HepG2 (cell line): ENCODE measurements around the gene NUCB1. TPM values are rescaled to one million over a fixed set of nuclear protein-coding genes. Genes with fewer than 3 reads are reported as not detected.

Source experiments
- ATF7 ChIP-seq, 2 experiments: fragments of 450-650 bp in 1 of 2; sonication (generic) in 1 of 2; formaldehyde crosslinking in 1 of 2; IDR thresholded peaks; 2 replicates each; pipeline versions ENCODE4 v1.4.0 to v1.6.1; 2016 to 2020; ENCODE audit warnings: antibody characterized with exemption in 1 of 2, mild to moderate bottlenecking in 1 of 2, missing genetic modification reagents in 1 of 2
- ATRX ChIP-seq: sonication (generic); formaldehyde crosslinking; IDR thresholded peaks from 2 replicates; pipeline ENCODE4 v1.4.0; 2020; ENCODE audit warnings: missing genetic modification reagents, borderline replicate concordance
- CAMTA2 ChIP-seq: sonication (generic); formaldehyde crosslinking; IDR thresholded peaks from 2 replicates; pipeline ENCODE4 v1.4.0; 2020; ENCODE audit warnings: mild to moderate bottlenecking, missing genetic modification reagents, borderline replicate concordance
- CBX2 ChIP-seq, 2 experiments: fragments of 200-600 bp in 1 of 2; sonication (generic); formaldehyde crosslinking in 1 of 2; IDR thresholded peaks; 2 replicates each; pipeline versions ENCODE4 v1.7.0 to v1.8.1; 2018 to 2022; ENCODE audit warnings: low read depth in 2 of 2, low read length in 1 of 2, mild to moderate bottlenecking in 1 of 2, missing genetic modification reagents in 1 of 2
- MLLT10 ChIP-seq: sonication (generic); formaldehyde crosslinking; IDR thresholded peaks from 2 replicates; pipeline ENCODE4 v1.4.0; 2020; ENCODE audit warnings: missing genetic modification reagents
- NR2F1 ChIP-seq, 2 experiments: fragments of 450-650 bp in 1 of 2; formaldehyde crosslinking in 1 of 2; IDR thresholded peaks; 2 replicates each; pipeline versions ENCODE4 v1.5.0 to v1.6.1; 2016 to 2020; ENCODE audit warnings: mild to moderate bottlenecking in 1 of 2, missing compliant biosample characterization in 1 of 2, missing genetic modification reagents in 1 of 2, moderate library complexity in 1 of 2
- POLR2A ChIP-seq, 2 experiments: IDR thresholded peaks; 2 replicates each; pipeline ENCODE4 v1.6.1; 2011; ENCODE audit warnings: low read depth in 2 of 2, low read length in 2 of 2, mild to moderate bottlenecking in 1 of 2, moderate library complexity in 1 of 2; ENCODE audit not compliant: insufficient read depth in 1 of 2
- PTBP1 ChIP-seq: fragments of 200-400 bp; formaldehyde crosslinking; IDR thresholded peaks from 2 replicates; pipeline ENCODE4 v1.6.1; 2018; ENCODE audit warnings: low read length, low read depth; ENCODE audit not compliant: poor library complexity, severe bottlenecking
- RELA ChIP-seq: sonication (generic); formaldehyde crosslinking; IDR thresholded peaks from 2 replicates; pipeline ENCODE4 v1.4.0; 2020; ENCODE audit warnings: missing genetic modification reagents
- RNF2 ChIP-seq: fragments of 450-650 bp; conservative IDR thresholded peaks from 2 replicates; pipeline ENCODE4 v1.6.1; 2016; ENCODE audit warnings: low read depth
- SALL1 ChIP-seq: sonication (generic); formaldehyde crosslinking; IDR thresholded peaks from 2 replicates; pipeline ENCODE4 v1.8.0; 2022; ENCODE audit warnings: mild to moderate bottlenecking, missing genetic modification reagents
- SMARCE1 ChIP-seq: fragments of 450-650 bp; IDR thresholded peaks from 2 replicates; pipeline ENCODE4 v1.6.1; 2017; ENCODE audit warnings: borderline replicate concordance
- TOPORS ChIP-seq: sonication (generic); formaldehyde crosslinking; IDR thresholded peaks from 2 replicates; pipeline ENCODE4 v1.8.0; 2023; ENCODE audit warnings: mild to moderate bottlenecking, missing genetic modification reagents
- YEATS4 ChIP-seq: sonication (generic); formaldehyde crosslinking; IDR thresholded peaks from 2 replicates; pipeline ENCODE4 v1.4.0; 2020; ENCODE audit warnings: missing genetic modification reagents, borderline replicate concordance
- ZMAT3 ChIP-seq: sonication (generic); formaldehyde crosslinking; conservative IDR thresholded peaks from 2 replicates; pipeline ENCODE4 v1.7.0; 2021; ENCODE audit warnings: missing genetic modification reagents
- ZNF264 ChIP-seq: sonication (generic); formaldehyde crosslinking; IDR thresholded peaks from 2 replicates; pipeline ENCODE4 v1.4.0; 2020; ENCODE audit warnings: missing genetic modification reagents
- ZNF343 ChIP-seq: sonication (generic); formaldehyde crosslinking; IDR thresholded peaks from 2 replicates; pipeline ENCODE4 v1.4.0; 2020; ENCODE audit warnings: mild to moderate bottlenecking, missing genetic modification reagents
- ZNF547 ChIP-seq: sonication (generic); formaldehyde crosslinking; IDR thresholded peaks from 2 replicates; pipeline ENCODE4 v1.5.1; 2020; ENCODE audit warnings: mild to moderate bottlenecking, missing genetic modification reagents
- ZNF616 ChIP-seq: sonication (generic); formaldehyde crosslinking; IDR thresholded peaks from 2 replicates; pipeline ENCODE4 v1.5.0; 2020; ENCODE audit warnings: low read depth, mild to moderate bottlenecking, missing genetic modification reagents
- ZNF749 ChIP-seq: sonication (generic); formaldehyde crosslinking; IDR thresholded peaks from 2 replicates; pipeline ENCODE4 v1.8.0; 2022; ENCODE audit warnings: mild to moderate bottlenecking, missing genetic modification reagents, moderate library complexity, borderline replicate concordance
- polyA plus RNA-seq, 8 experiments: library from polyadenylated mRNA; depleted of rRNA in 3 of 8; stranded (reverse) in 7 of 8; unstranded in 1 of 8; fragments of >200 nt; fragmentation: Illumina TruSeq in 4 of 8; extraction: Trizol in 4 of 8; gene quantifications; 2 replicates each; pipeline versions ENCODE4 v1.2.1 to v1.2.3, GENCODE V29; 2011 to 2016; ENCODE audit warnings: low read depth in 4 of 8, missing spikeins in 1 of 8, mixed read lengths in 1 of 8; ENCODE audit not compliant: insufficient read depth in 1 of 8
- total RNA-seq, 5 experiments: library from RNA; depleted of rRNA; stranded (reverse); fragments of >200 nt; fragmentation: Illumina TruSeq; extraction: Trizol; gene quantifications; 2 replicates each; pipeline ENCODE4 v1.2.3, GENCODE V29; 2016; ENCODE audit warnings: low read depth in 1 of 5
- TF ChIP-seq, protein P1 (sequence below): sonication (generic); formaldehyde crosslinking; IDR thresholded peaks from 2 replicates; pipeline ENCODE4 v1.4.0; 2020; ENCODE audit warnings: missing genetic modification reagents
- TF ChIP-seq, protein P2 (sequence below): sonication (generic); formaldehyde crosslinking; IDR thresholded peaks from 2 replicates; pipeline ENCODE4 v1.4.0; 2020; ENCODE audit warnings: missing genetic modification reagents
- TF ChIP-seq, protein P3 (sequence below): sonication (generic); formaldehyde crosslinking; IDR thresholded peaks from 2 replicates; pipeline ENCODE4 v1.5.0; 2020; ENCODE audit warnings: missing genetic modification reagents
- TF ChIP-seq, protein P4 (sequence below): sonication (generic); formaldehyde crosslinking; IDR thresholded peaks from 2 replicates; pipeline ENCODE4 v1.5.0; 2020; ENCODE audit warnings: mild to moderate bottlenecking, missing genetic modification reagents
- TF ChIP-seq, protein P5 (sequence below): IDR thresholded peaks from 2 replicates; pipeline ENCODE4 v1.6.1; 2016; ENCODE audit warnings: control low read depth

NUCB1 gene
- total and polyA plus RNA-seq, 2 of the 13 experiments (the other 11 are each of a cell fraction or from before 2014, with no cell fraction given): 82.3 to 106 TPM

DNA sequence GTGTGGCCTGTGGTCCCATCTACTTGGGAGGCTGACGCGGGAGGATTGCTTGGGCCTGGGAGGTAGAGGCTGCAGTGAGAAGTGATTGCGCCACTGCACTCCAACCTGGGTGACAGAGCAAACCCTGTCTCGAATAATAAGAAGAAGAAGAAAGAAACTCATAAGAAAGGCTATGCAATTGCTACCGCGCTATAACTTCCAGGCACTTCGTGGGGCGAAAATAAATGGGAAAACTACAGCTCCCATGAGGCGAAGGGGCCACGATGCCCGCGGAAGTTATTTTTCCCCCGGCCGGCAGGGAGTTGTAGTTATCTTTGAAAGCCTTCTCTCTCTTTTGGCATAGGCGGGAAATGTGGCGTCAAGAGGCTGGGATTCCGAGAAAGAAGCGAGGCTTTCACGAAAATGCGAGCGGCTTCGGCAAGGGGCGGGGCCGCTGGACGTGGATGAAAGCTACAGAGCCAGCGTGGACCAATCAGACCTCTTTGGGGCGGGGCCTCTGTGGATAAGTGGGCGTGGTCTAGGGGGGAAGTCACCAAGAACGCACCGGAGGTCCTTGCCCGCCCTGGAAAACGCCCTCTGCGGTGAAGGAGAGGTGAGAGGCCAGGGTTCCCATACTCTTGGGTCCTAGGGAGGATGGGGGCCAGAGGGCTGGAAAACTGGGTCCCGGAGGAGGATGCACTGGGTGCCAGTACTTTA is at the start of gene NUCB1 (continued):
- TF ChIP-seq ZNF343 (CRISPR knock-in tag) (0 out of 2 replicates have a peak, but pooled peaks have one; percentile 54), ZNF264 (CRISPR knock-in tag) (0 out of 2 replicates have a peak, but pooled peaks have one; percentile 63), YEATS4 (peak; percentile 57; the same call in 1 of the 2 replicates), ZNF616 (CRISPR knock-in tag) (no peak), MLLT10 (CRISPR knock-in tag) (no peak), NR2F1 (CRISPR knock-in tag; IDR thresholded peaks at IDR 0.05) (peak in 1 of 2 experiments; percentile 10; a peak in 2 of 4 replicates), ATRX (no peak), ZNF749 (CRISPR knock-in tag) (no peak), CBX2 (IDR thresholded peaks at IDR 0.05; ENCODE audit: low read depth, low read length) (no peak), CBX2 (CRISPR knock-in tag; IDR thresholded peaks at IDR 0.05; ENCODE audit: low read depth) (no peak), POLR2A (IDR thresholded peaks at IDR 0.05; ENCODE audit: insufficient read depth in 1 of 2, low read depth in 2 of 2, low read length in 2 of 2) (peak; percentile 23 to 77; a peak in 2 of 4 replicates), TOPORS (CRISPR knock-in tag) (no peak), CAMTA2 (CRISPR knock-in tag) (no peak), PTBP1 (no peak), ZNF547 (CRISPR knock-in tag) (peak; percentile 66; the same call in 1 of the 2 replicates), RNF2 (no peak), ZMAT3 (no peak), ATF7 (IDR thresholded peaks at IDR 0.05) (no peak), ATF7 (CRISPR knock-in tag; IDR thresholded peaks at IDR 0.05) (no peak), RELA (CRISPR knock-in tag) (no peak), SALL1 (CRISPR knock-in tag) (peak; percentile 61), SMARCE1 (no peak)
- TF ChIP-seq, protein P1, sequence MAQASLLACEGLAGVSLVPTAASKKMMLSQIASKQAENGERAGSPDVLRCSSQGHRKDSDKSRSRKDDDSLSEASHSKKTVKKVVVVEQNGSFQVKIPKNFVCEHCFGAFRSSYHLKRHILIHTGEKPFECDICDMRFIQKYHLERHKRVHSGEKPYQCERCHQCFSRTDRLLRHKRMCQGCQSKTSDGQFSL: no peak
- TF ChIP-seq, protein P2, sequence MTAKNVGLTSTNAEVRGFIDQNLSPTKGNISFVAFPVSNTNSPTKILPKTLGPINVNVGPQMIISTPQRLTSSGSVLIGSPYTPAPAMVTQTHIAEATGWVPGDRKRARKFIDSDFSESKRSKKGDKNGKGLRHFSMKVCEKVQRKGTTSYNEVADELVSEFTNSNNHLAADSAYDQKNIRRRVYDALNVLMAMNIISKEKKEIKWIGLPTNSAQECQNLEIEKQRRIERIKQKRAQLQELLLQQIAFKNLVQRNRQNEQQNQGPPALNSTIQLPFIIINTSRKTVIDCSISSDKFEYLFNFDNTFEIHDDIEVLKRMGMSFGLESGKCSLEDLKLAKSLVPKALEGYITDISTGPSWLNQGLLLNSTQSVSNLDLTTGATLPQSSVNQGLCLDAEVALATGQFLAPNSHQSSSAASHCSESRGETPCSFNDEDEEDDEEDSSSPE (CRISPR knock-in tag): peak; percentile 92
- TF ChIP-seq, protein P3, sequence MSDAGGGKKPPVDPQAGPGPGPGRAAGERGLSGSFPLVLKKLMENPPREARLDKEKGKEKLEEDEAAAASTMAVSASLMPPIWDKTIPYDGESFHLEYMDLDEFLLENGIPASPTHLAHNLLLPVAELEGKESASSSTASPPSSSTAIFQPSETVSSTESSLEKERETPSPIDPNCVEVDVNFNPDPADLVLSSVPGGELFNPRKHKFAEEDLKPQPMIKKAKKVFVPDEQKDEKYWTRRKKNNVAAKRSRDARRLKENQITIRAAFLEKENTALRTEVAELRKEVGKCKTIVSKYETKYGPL (CRISPR knock-in tag): no peak
- TF ChIP-seq, protein P4, sequence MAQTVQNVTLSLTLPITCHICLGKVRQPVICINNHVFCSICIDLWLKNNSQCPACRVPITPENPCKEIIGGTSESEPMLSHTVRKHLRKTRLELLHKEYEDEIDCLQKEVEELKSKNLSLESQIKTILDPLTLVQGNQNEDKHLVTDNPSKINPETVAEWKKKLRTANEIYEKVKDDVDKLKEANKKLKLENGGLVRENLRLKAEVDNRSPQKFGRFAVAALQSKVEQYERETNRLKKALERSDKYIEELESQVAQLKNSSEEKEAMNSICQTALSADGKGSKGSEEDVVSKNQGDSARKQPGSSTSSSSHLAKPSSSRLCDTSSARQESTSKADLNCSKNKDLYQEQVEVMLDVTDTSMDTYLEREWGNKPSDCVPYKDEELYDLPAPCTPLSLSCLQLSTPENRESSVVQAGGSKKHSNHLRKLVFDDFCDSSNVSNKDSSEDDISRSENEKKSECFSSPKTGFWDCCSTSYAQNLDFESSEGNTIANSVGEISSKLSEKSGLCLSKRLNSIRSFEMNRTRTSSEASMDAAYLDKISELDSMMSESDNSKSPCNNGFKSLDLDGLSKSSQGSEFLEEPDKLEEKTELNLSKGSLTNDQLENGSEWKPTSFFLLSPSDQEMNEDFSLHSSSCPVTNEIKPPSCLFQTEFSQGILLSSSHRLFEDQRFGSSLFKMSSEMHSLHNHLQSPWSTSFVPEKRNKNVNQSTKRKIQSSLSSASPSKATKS (CRISPR knock-in tag): no peak
- TF ChIP-seq, protein P5, sequence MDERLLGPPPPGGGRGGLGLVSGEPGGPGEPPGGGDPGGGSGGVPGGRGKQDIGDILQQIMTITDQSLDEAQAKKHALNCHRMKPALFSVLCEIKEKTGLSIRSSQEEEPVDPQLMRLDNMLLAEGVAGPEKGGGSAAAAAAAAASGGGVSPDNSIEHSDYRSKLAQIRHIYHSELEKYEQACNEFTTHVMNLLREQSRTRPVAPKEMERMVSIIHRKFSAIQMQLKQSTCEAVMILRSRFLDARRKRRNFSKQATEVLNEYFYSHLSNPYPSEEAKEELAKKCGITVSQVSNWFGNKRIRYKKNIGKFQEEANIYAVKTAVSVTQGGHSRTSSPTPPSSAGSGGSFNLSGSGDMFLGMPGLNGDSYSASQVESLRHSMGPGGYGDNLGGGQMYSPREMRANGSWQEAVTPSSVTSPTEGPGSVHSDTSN: no peak
